ENCODE measurements around the gene SIX5.

The SIX5 gene

DNA sequence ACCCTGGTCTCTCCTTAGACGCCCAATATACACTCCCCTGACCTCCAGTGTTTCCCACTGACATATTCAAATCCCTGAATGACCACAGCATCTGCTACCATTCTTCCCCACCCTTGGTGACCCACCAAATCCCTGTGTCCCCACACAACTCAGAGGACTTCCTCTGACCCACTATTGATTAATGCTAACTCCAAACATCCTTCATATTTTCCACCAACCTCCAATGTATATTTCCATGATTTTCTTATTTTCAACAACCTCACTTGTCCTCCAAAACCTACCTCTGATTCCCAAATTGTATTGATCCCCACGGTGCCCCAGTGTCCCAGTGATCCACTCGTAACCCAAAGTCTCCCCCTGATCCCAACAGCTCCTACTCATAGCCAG, 24.1 kb upstream of the SIX5 start:
- peak overlapping the region; percentile 7 for H3K4me3 ChIP-seq (ENCODE audit: low read depth, low read length)
- DNase-seq (ENCODE audit: low read depth): no peak
- no peak for TF ChIP-seq CTCF (IDR thresholded peaks at IDR 0.05; ENCODE audit: insufficient read depth, low read depth, low read length, missing control alignments)

- DNase-seq (ENCODE audit: low read depth): peak; percentile 99
- no peak for TF ChIP-seq CTCF (IDR thresholded peaks at IDR 0.05; ENCODE audit: insufficient read depth, low read depth, low read length, missing control alignments)
- peak within 1 kb of the TSS; percentile 97 for H3K4me3 ChIP-seq (ENCODE audit: low read depth, low read length)
These were observed 23.6 kb upstream of the SIX5 start, which contains the start of gene DMWD for GRCh38 chr19:45792470-45793177. Gene DMWD (minus strand): TSS chr19:45792845. CDS start chr19:45792756, 89 bp downstream.

DNA sequence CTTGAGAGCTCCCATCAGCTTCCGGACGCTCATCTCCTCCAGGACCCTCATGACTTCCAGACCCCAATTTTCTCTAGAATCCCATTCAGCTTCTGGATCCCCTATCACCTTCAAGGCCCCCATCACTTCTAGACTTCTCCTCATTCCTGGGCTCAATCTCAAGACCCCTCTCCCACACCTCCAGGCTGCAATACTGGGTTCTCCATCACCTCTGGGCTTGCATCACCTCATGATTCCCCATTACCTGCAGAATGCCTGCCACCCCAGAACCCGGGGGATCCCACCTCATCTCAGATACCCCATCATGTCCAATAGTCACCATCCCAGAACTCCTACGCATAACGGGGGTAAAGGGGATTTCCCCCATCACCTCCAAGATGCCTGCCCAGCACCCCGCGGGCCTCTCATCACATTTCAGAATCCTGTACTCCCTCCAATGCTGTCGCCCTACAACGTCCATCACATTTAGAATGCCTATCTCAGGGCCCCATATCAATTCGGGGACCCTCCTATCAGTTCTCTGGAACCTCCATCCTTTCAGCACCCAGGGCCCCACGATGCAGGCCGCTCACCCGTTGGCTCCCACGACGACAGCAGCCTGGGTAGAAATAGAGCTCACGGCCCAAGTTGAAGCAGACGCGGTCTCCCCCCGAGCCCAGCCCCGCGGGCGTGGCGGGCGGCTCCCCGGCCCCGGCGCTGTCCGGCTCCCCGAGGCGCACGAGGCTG, 22.9 kb upstream of the SIX5 start:
- H3K4me3 ChIP-seq (ENCODE audit: low read depth, low read length): peak overlapping the region; percentile 97
- peak; percentile 21 for DNase-seq (ENCODE audit: low read depth)
- no peak for TF ChIP-seq CTCF (IDR thresholded peaks at IDR 0.05; ENCODE audit: insufficient read depth, low read depth, low read length, missing control alignments)

GRCh38 chr19:45790942-45791341, 21.9 kb upstream of the SIX5 start:
- no peak for TF ChIP-seq CTCF (IDR thresholded peaks at IDR 0.05; ENCODE audit: insufficient read depth, low read depth, low read length, missing control alignments)
- H3K4me3 ChIP-seq (ENCODE audit: low read depth, low read length): no peak overlapping the region
- peak; percentile 44 for DNase-seq (ENCODE audit: low read depth)

DNA sequence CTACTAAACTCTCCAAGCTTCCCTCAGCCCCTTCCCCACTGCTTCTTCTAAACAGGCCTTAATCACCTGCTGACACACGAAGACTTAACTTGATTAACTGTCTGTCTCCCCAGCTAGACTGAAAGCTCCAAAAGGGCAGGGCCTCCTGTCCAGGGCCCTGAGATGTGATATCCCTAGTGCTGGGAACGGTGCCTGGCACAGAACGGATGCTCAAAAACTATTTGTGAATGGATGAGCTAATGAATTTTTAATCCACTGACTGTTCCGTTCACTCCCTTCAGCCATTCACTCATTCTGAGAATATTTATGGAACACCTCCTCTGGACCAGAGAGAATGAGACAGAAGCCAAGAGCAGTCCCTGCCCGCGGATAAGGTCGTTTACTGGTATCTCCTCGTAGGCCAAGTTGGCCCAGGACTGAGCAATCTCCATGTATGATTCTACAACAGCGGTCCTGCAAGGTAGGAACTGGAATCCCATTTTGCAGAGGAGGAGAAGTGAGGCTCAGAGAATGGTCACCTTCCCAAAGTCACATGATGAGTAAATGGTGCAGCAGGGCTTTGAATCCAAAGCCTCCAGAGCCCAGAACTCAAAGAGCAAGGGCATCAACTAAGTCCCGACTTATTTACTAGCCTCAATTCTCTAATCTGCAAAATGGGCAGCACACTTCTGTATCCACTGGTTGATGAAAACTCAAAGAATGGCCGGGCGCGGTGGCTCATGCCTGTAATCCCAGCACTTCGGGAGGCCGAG, 20.2 kb upstream of the SIX5 start:
- TF ChIP-seq CTCF (IDR thresholded peaks at IDR 0.05; ENCODE audit: insufficient read depth, low read depth, low read length, missing control alignments): no peak
- peak; percentile 0 for DNase-seq (ENCODE audit: low read depth)

GRCh38 chr19:45786533-45786894, 17.5 kb upstream of the SIX5 start:
- TF ChIP-seq CTCF (IDR thresholded peaks at IDR 0.05; ENCODE audit: insufficient read depth, low read depth, low read length, missing control alignments): no peak
- H3K4me3 ChIP-seq (ENCODE audit: low read depth, low read length): no peak overlapping the region

More for the DNA sequence above, 20.2 kb upstream of the SIX5 start:
- no peak overlapping the region for H3K4me3 ChIP-seq (ENCODE audit: low read depth, low read length)

More at GRCh38 chr19:45786533-45786894, 17.5 kb upstream of the SIX5 start:
- no peak for DNase-seq (ENCODE audit: low read depth)

Data from GM12865 (cell line).